Renal cortex interstitium (tissue), 15 donors: ENCODE measurements around the gene EIF2S3. TPM values are rescaled to one million over a fixed set of nuclear protein-coding genes. Genes with fewer than 3 reads are reported as not detected.

Experiments used
- DNase-seq, 11 donors: peaks; one replicate each; pipeline ENCODE4 v3.0.0-alpha.2; 2013; ENCODE audit warnings: low read depth in 9 of 11, low spot score in 4 of 11; ENCODE audit errors: extremely low read depth in 1 of 11
- long read RNA-seq, 16 experiments: transcript quantifications; one replicate each; lab custom pipeline, GENCODE V29; 2026
- polyA plus RNA-seq, 3 donors: library from polyadenylated mRNA; unstranded; fragments of 120-200 nt; gene quantifications; one replicate each; pipeline ENCODE4 v1.2.1, GENCODE V29; 2013; ENCODE audit not compliant: insufficient read length in 3 of 3

The EIF2S3 gene
- polyA plus RNA-seq, result 100 to 1,000 TPM; 166 to 231 (median 204) TPM
- long read RNA-seq, donor 1, transcript EIF2S3-201 (12 exons, 2,858 nt), result major isoform, 29 of 31 reads
- long read RNA-seq, donor 1, partial matches to known transcripts, result 0 of 31 reads
- long read RNA-seq, donor 1, other reads (novel, unspliced or antisense), result 0 of 31 reads
- long read RNA-seq, donor 2, transcript EIF2S3-201 (12 exons, 2,858 nt), result major isoform, 31 of 93 reads
- long read RNA-seq, donor 2, partial matches to known transcripts, result 62 of 93 reads
- long read RNA-seq, donor 2, other reads (novel, unspliced or antisense), result 0 of 93 reads
- long read RNA-seq, donor 3, transcript EIF2S3-201 (12 exons, 2,858 nt), result major isoform, 47 of 56 reads
- long read RNA-seq, donor 3, partial matches to known transcripts, result 9 of 56 reads
- long read RNA-seq, donor 3, other reads (novel, unspliced or antisense), result 0 of 56 reads
- long read RNA-seq, donor 4, transcript EIF2S3-201 (12 exons, 2,858 nt), result major isoform, 23 of 28 reads
- long read RNA-seq, donor 4, partial matches to known transcripts, result 0 of 28 reads
- long read RNA-seq, donor 4, other reads (novel, unspliced or antisense), result 5 of 28 reads
- long read RNA-seq, donor 5, transcript EIF2S3-201 (12 exons, 2,858 nt), result major isoform, 62 of 79 reads
- long read RNA-seq, donor 5, partial matches to known transcripts, result 15 of 79 reads
- long read RNA-seq, donor 5, other reads (novel, unspliced or antisense), result 0 of 79 reads
- long read RNA-seq, donor 6, transcript EIF2S3-201 (12 exons, 2,858 nt), result major isoform, 25 of 44 reads
- long read RNA-seq, donor 6, partial matches to known transcripts, result 18 of 44 reads
- long read RNA-seq, donor 6, other reads (novel, unspliced or antisense), result 0 of 44 reads
- long read RNA-seq, donor 7, transcript EIF2S3-201 (12 exons, 2,858 nt), result major isoform, 25 of 47 reads
- long read RNA-seq, donor 7, partial matches to known transcripts, result 22 of 47 reads
- long read RNA-seq, donor 7, other reads (novel, unspliced or antisense), result 0 of 47 reads
- long read RNA-seq, donor 8, transcript EIF2S3-201 (12 exons, 2,858 nt), result major isoform, 61 of 85 reads
- long read RNA-seq, donor 8, partial matches to known transcripts, result 22 of 85 reads
- long read RNA-seq, donor 8, other reads (novel, unspliced or antisense), result 0 of 85 reads
- long read RNA-seq, donor 9, transcript EIF2S3-201 (12 exons, 2,858 nt), result major isoform, 29 of 48 reads
- long read RNA-seq, donor 9, partial matches to known transcripts, result 18 of 48 reads
- long read RNA-seq, donor 9, other reads (novel, unspliced or antisense), result 0 of 48 reads
- long read RNA-seq, donor 10, transcript EIF2S3-201 (12 exons, 2,858 nt), result major isoform, 22 of 39 reads
- long read RNA-seq, donor 10, partial matches to known transcripts, result 16 of 39 reads
- long read RNA-seq, donor 10, other reads (novel, unspliced or antisense), result 0 of 39 reads
- long read RNA-seq, donor 11, transcript EIF2S3-201 (12 exons, 2,858 nt), result major isoform, 24 of 25 reads
- long read RNA-seq, donor 11, partial matches to known transcripts, result 0 of 25 reads
- long read RNA-seq, donor 11, other reads (novel, unspliced or antisense), result 0 of 25 reads
- long read RNA-seq, donor 12, transcript EIF2S3-201 (12 exons, 2,858 nt), result major isoform, 10 of 11 reads
- long read RNA-seq, donor 12, partial matches to known transcripts, result 0 of 11 reads
- long read RNA-seq, donor 12, other reads (novel, unspliced or antisense), result 0 of 11 reads
- long read RNA-seq, donor 13, transcript EIF2S3-201 (12 exons, 2,858 nt), result major isoform, 46 of 84 reads
- long read RNA-seq, donor 13, partial matches to known transcripts, result 34 of 84 reads
- long read RNA-seq, donor 13, other reads (novel, unspliced or antisense), result 0 of 84 reads
- long read RNA-seq, donor 14, transcript EIF2S3-201 (12 exons, 2,858 nt), result major isoform, 28 of 29 reads
- long read RNA-seq, donor 14, partial matches to known transcripts, result 0 of 29 reads
- long read RNA-seq, donor 14, other reads (novel, unspliced or antisense), result 0 of 29 reads
- long read RNA-seq, donor 15, transcript EIF2S3-201 (12 exons, 2,858 nt), result major isoform, 18 of 24 reads
- long read RNA-seq, donor 15, partial matches to known transcripts, result 5 of 24 reads
- long read RNA-seq, donor 15, other reads (novel, unspliced or antisense), result 0 of 24 reads
- long read RNA-seq, donor 16, transcript EIF2S3-201 (12 exons, 2,858 nt), result major isoform, 74 of 291 reads
- long read RNA-seq, donor 16, partial matches to known transcripts, result 216 of 291 reads
- long read RNA-seq, donor 16, other reads (novel, unspliced or antisense), result 0 of 291 reads

- DNase-seq, result peak; percentile 65 to 96 (median 91)
Observed at GRCh38 chrX:24054182-24055042, at the start of gene EIF2S3. EIF2S3 (plus strand) TSS chrX:24054956; CDS start chrX:24054969, 13 bp downstream.

- no peak for DNase-seq
Observed at GRCh38 chrX:24005028-24005427, 49.7 kb upstream of the EIF2S3 start.

DNA sequence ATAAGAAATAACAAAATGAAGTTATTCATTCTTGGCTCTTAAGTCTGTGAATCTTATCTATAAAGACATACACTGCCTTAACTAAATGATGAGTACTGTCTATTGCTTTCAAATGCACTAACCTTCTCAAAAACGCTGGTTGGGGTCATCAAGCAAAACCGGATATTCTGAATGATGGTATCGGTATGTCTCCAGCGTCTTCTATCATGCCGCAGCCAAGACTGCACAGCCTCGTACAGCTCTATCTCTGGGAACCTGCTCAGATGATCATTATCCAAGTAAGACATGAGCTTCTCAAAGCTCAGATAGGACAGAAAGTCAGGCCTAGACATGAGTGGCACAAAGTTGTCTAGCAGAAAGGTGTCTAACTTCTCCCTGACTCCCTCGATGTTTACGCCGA, 48.9 kb upstream of the EIF2S3 start:
- no peak for DNase-seq

DNA sequence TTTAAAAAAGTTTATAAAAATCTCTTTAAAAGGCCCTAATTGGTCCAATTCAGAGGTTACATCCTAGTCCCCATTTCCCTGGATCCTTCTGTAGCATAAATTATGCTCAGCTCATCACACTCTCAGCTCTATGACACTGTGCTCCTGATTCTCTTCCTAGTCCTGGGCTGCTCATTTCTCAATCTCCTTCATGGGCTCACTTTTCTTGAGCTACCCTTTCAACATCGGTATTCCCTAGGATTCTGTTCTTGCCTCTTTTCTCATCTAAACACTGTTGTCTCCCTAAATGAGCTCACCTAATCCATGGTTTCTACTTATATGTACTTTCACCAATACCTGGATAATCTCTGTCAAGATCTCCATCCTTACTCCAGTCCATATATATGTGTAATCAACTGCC, 42.5 kb upstream of the EIF2S3 start:
- no peak for DNase-seq

GRCh38 chrX:24014388-24015018, 40.3 kb upstream of the EIF2S3 start:
- no peak for DNase-seq

GRCh38 chrX:24017674-24018073, 37.1 kb upstream of the EIF2S3 start:
- no peak for DNase-seq

DNA sequence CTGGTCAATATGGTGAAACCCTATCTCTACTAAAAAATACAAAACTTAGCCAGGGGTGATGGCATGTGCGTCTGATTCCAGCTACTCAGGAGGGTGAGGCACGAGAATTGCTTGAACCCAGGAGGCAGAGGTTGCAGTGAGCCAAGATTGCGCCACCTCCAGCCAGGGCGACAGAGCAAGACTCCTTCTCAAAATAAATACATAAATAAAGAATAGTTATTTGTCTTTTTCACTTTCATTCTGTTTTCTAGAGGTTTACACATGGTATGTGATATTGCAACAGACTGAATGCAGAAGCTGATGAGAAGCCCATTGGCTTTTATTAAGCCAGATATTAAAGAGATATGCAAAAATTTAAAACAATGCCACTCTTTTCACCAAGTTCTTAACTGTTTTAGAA, 35.9 kb upstream of the EIF2S3 start:
- no peak for DNase-seq

GRCh38 chrX:24019448-24019847, 35.3 kb upstream of the EIF2S3 start:
- no peak for DNase-seq

- no peak for DNase-seq
Observed at GRCh38 chrX:24020306-24020876, 34.4 kb upstream of the EIF2S3 start.

- DNase-seq, result no peak
Observed at GRCh38 chrX:24023544-24023943, 31.2 kb upstream of the EIF2S3 start.

- peak in 1 of 11 donors; percentile 15 for DNase-seq
Observed at GRCh38 chrX:24023972-24024669, 30.6 kb upstream of the EIF2S3 start.

GRCh38 chrX:24024819-24025740, 29.7 kb upstream of the EIF2S3 start:
- peak; percentile 45 to 87 (median 72) for DNase-seq

GRCh38 chrX:24025741-24026403, 28.9 kb upstream of the EIF2S3 start:
- DNase-seq, result peak in 7 of 11 donors; percentile 17 to 41 (median 32)
